ENCODE measurements around the gene CDH18.
"Not testable (repeated sequence)": the region's sequence is repeated elsewhere in the genome, so short reads cannot be mapped to it uniquely, and the experiment has no call there.

CDH18 gene

GRCh38 chr5:19855931-19856330, 132.1 kb downstream of the CDH18 start:
- DNase-seq, result no peak

- no peak for DNase-seq
These were observed 132.5 kb downstream of the CDH18 start for GRCh38 chr5:19855453-19855852.

GRCh38 chr5:19855031-19855430, 133.0 kb downstream of the CDH18 start:
- DNase-seq, result no peak

- DNase-seq, result no peak
These were observed 134.3 kb downstream of the CDH18 start for GRCh38 chr5:19853616-19854240.

- DNase-seq, result no peak
These were observed 150.3 kb downstream of the CDH18 start for GRCh38 chr5:19837536-19838174.

- DNase-seq, result no peak
These were observed 152.6 kb downstream of the CDH18 start for GRCh38 chr5:19835442-19835841.

- DNase-seq, result not testable (repeated sequence)
These were observed 175.3 kb downstream of the CDH18 start for GRCh38 chr5:19812720-19813119.

- no peak for DNase-seq
These were observed 181.2 kb downstream of the CDH18 start for GRCh38 chr5:19806756-19807155.

- no peak for DNase-seq
These were observed 185.3 kb downstream of the CDH18 start for GRCh38 chr5:19802686-19803085.

GRCh38 chr5:19795218-19795617, 192.8 kb downstream of the CDH18 start:
- no peak for DNase-seq

- DNase-seq, result no peak
These were observed 197.1 kb downstream of the CDH18 start for GRCh38 chr5:19790829-19791466.

- DNase-seq, result no peak
These were observed 205.4 kb downstream of the CDH18 start for GRCh38 chr5:19782566-19782965.

- no peak for DNase-seq
These were observed 210.6 kb downstream of the CDH18 start for GRCh38 chr5:19777363-19777762.

GRCh38 chr5:19776886-19777285, 211.1 kb downstream of the CDH18 start:
- DNase-seq, result not testable (repeated sequence)

GRCh38 chr5:19771174-19771835, 216.7 kb downstream of the CDH18 start:
- no peak for DNase-seq

GRCh38 chr5:19770396-19770795, 217.6 kb downstream of the CDH18 start:
- no peak for DNase-seq

GRCh38 chr5:19767987-19768386, 220.0 kb downstream of the CDH18 start:
- no peak for DNase-seq

- no peak for DNase-seq
These were observed 234.4 kb downstream of the CDH18 start for GRCh38 chr5:19753579-19753978.

GRCh38 chr5:19751326-19751725, 236.7 kb downstream of the CDH18 start:
- DNase-seq, result no peak

- no peak for DNase-seq
These were observed 242.8 kb downstream of the CDH18 start for GRCh38 chr5:19745247-19745646.

- no peak for DNase-seq
These were observed 248.3 kb downstream of the CDH18 start for GRCh38 chr5:19739671-19740070.

GRCh38 chr5:19734776-19735175, 253.2 kb downstream of the CDH18 start:
- DNase-seq, result no peak

- no peak for DNase-seq
These were observed 254.1 kb downstream of the CDH18 start for GRCh38 chr5:19733612-19734495.

All from kidney glomerular epithelial cell (primary cell).